OCI-LY7 (cell line): ENCODE results near the gene NXPH3. TPM values are rescaled to one million over a fixed set of nuclear protein-coding genes. Genes with fewer than 3 reads are reported as not detected.

Experiments
- BruUV-seq: library from RNA; stranded (reverse); fragments of 400-500 nt; replicated peaks from 2 replicates; lab custom pipeline; 2021; lab: Mats Ljungman, UMichigan
- CTCF ChIA-PET: fragments of 300-600 bp; sonication (Branson Sonifier 250); formaldehyde crosslinking; loops from one replicate; lab custom pipeline; 2022; ENCODE audit warnings: antibody characterized with exemption; ENCODE audit not compliant: unreplicated experiment; lab: Charles Lee
- POLR2A ChIA-PET: fragments of 300-600 bp; sonication (Branson Sonifier 250); formaldehyde crosslinking; loops from one replicate; lab custom pipeline; 2022; ENCODE audit warnings: antibody characterized with exemption; lab: Charles Lee
- DNase-seq: peaks from one replicate; pipeline ENCODE4 v3.0.0-alpha.2; 2015; ENCODE audit warnings: low spot score
- H2AFZ ChIP-seq: fragments of 200-600 bp; sonication (generic), shearing (Covaris generic); 2 replicates; pipeline ENCODE4 v1.6.1; 2014; ENCODE audit warnings: mild to moderate bottlenecking, antibody characterized with exemption, low read length, moderate library complexity
- H3K27ac ChIP-seq: fragments of 200-600 bp; sonication (generic); 2 replicates; pipeline ENCODE4 v1.5.1; 2014; ENCODE audit warnings: mixed run types, low read depth, mild to moderate bottlenecking, moderate library complexity, low read length, inconsistent platforms; ENCODE audit not compliant: poor library complexity, severe bottlenecking
- H3K36me3 ChIP-seq: fragments of 200-600 bp; sonication (generic); 2 replicates; pipeline ENCODE4 v1.6.1; 2014; ENCODE audit warnings: mild to moderate bottlenecking, antibody characterized with exemption, low read length, moderate library complexity, mixed read lengths; ENCODE audit not compliant: insufficient read depth
- H3K4me1 ChIP-seq: fragments of 200-600 bp; sonication (generic); 2 replicates; pipeline ENCODE4 v1.5.1; 2014; ENCODE audit warnings: mild to moderate bottlenecking, low read length; ENCODE audit not compliant: insufficient read depth, poor library complexity, severe bottlenecking
- H3K4me2 ChIP-seq: fragments of 200-600 bp; sonication (generic); 2 replicates; pipeline ENCODE4 v1.6.1; 2014; ENCODE audit warnings: mild to moderate bottlenecking, low read length
- H3K4me3 ChIP-seq: fragments of 200-600 bp; sonication (generic); 2 replicates; pipeline ENCODE4 v1.5.1; 2014; ENCODE audit warnings: mild to moderate bottlenecking, low read depth, low read length; ENCODE audit not compliant: poor library complexity, severe bottlenecking
- H3K79me2 ChIP-seq: fragments of 200-600 bp; sonication (generic); 2 replicates; pipeline ENCODE4 v1.6.1; 2016; ENCODE audit warnings: low read depth, mild to moderate bottlenecking, low read length, moderate library complexity, mixed read lengths; ENCODE audit not compliant: insufficient read depth
- H3K9me2 ChIP-seq: fragments of 200-600 bp; sonication (generic); 2 replicates; pipeline ENCODE4 v1.6.1; 2016; ENCODE audit warnings: mild to moderate bottlenecking, low read length, mixed read lengths; ENCODE audit not compliant: insufficient read depth
- H3K9me3 ChIP-seq: fragments of 200-600 bp; sonication (generic); 2 replicates; pipeline ENCODE4 v1.6.1; 2014; ENCODE audit warnings: mild to moderate bottlenecking, mixed run types, low read length, mixed read lengths
- H4K20me1 ChIP-seq: fragments of 200-600 bp; sonication (generic); 2 replicates; pipeline ENCODE4 v1.6.1; 2014; ENCODE audit warnings: mild to moderate bottlenecking, antibody characterized with exemption, low read length, moderate library complexity, mixed read lengths; ENCODE audit not compliant: insufficient read depth
- EZH2phosphoT487 ChIP-seq: fragments of 200-600 bp; sonication (generic); IDR thresholded peaks from 2 replicates; pipeline ENCODE4 v1.6.1; 2018; ENCODE audit warnings: low read depth, borderline replicate concordance, mild to moderate bottlenecking, mixed run types, antibody characterized with exemption, low read length, moderate library complexity, mixed read lengths
- intact Hi-C: fragments of 100-400 bp; cut with micrococcal nuclease; formaldehyde crosslinking; loops from one replicate; pipeline ENCODE4 v1.10.0; 2022; ENCODE audit not compliant: unreplicated experiment
- total RNA-seq, 2 experiments: library from RNA; depleted of rRNA in 1 of 2; stranded (reverse); fragments of >200 nt in 1 of 2; shearing (Covaris generic) in 1 of 2; gene quantifications; 2 replicates each; pipeline ENCODE4 v1.2.3, GENCODE V29; 2014 to 2022
- TF ChIP-seq, protein P1 (sequence below): fragments of 200-600 bp; sonication (generic); conservative IDR thresholded peaks from 2 replicates; pipeline ENCODE4 v1.5.1; 2014; ENCODE audit warnings: mild to moderate bottlenecking, antibody characterized with exemption, low read length, moderate library complexity, mixed read lengths

The NXPH3 gene
- total RNA-seq, 2 experiments from 2014 or later: not detected

DNA sequence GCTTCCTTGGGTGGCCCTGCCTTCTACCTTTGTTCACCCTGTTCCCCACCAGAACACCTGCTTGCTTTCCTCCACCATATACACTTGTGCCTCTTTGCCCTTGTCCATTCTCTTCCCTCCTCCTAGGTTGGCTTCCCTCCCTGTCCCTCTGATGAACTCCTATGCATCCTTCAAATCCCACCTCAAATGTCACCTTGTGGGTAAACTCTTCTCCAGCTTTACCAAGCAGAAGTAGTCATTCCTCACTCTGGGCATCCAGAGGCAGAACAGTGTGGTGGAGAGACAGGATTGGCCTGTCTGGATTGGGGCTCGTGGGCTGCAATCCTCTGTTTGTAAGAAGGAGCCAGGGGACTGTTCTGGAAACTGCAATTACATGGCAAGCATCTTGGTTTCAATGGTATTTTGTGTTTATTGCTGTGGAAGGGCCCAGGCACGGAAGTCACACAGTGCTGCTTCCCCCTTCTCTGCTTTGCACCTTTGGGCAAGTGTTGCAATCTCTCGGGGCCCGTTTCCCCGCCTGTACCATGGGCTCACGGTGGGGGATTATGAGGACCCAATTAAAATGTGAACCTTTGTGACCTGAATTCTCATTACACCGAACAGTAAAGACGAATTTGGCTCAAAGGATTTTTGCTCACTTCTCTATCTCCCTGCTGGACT, 21.9 kb upstream of the NXPH3 start:
- Histone ChIP-seq H3K27ac (no peak overlapping the region), H3K9me3 (no peaks in the 10 kb centered on the region), H3K4me1 (peaks cover 3% of the 10 kb centered on the region), H3K4me2 (no peak overlapping the region), H3K36me3 (no peaks in the 10 kb centered on the region), H3K9me2 (no peaks in the 10 kb centered on the region), H4K20me1 (no peaks in the 10 kb centered on the region), H3K79me2 (no peaks in the 10 kb centered on the region), H2AFZ (no peak overlapping the region), H3K4me3 (no peak overlapping the region)
- TF ChIP-seq, protein P1, sequence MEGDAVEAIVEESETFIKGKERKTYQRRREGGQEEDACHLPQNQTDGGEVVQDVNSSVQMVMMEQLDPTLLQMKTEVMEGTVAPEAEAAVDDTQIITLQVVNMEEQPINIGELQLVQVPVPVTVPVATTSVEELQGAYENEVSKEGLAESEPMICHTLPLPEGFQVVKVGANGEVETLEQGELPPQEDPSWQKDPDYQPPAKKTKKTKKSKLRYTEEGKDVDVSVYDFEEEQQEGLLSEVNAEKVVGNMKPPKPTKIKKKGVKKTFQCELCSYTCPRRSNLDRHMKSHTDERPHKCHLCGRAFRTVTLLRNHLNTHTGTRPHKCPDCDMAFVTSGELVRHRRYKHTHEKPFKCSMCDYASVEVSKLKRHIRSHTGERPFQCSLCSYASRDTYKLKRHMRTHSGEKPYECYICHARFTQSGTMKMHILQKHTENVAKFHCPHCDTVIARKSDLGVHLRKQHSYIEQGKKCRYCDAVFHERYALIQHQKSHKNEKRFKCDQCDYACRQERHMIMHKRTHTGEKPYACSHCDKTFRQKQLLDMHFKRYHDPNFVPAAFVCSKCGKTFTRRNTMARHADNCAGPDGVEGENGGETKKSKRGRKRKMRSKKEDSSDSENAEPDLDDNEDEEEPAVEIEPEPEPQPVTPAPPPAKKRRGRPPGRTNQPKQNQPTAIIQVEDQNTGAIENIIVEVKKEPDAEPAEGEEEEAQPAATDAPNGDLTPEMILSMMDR: no peak
- TF ChIP-seq EZH2phosphoT487: no peak
- DNase-seq: no peak
- intact Hi-C loops: no loop called here
- ChIA-PET POLR2A (interaction anchor here (0.5 to 0.6 kb wide), 2 partner anchors 45 to 250 kb away, joined by 3 read pairs; no protein-coding TSS in a partner anchor), CTCF (no interaction called here)
- BruUV-seq: no TSS peak

DNA sequence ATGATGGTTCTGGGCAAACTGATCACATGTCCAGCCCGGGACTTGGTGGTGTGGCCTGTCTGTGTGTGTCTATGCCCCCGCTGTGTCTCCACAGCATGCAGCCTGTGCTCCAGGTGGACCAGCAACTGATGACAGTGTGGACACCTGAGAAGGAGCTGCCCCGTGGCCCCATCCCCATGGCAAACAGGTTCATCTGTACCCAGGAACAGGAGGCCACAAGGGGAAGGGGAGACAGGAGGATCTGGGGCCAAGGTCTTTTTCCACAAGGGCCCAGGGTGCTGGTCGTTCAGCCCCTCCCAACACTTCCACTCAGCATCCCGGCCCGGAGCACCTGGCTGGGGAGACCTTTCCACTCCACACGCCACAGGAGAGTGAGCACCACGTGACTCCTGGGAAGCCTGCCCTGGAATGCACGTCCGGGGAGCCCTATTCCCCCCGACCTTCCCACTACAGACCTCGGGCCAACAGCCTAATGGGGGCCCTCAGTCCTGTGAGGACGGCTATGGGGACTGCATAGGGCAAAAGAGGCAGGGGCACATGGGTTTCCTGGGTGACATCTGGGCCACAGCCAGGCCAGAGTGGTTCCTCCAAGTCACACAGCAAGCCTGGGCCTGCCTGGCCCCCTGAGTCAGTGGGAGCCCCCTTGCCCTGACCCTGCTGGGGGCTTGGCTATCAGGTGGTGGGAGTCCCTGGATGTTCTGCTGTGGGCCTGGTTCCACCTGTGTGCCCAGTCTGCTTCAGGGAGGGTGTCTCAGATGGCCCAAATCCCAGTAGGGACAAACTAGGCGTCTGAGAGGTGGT, 20.8 kb upstream of the NXPH3 start:
- no peaks in the 10 kb centered on the region for H3K36me3 ChIP-seq
- TF ChIP-seq, protein P1: no peak
- TF ChIP-seq EZH2phosphoT487: no peak
- no peak overlapping the region for H3K27ac ChIP-seq
- H3K4me3 ChIP-seq: no peak overlapping the region
- no peak for DNase-seq
- ChIA-PET CTCF (interaction anchor here (1.6 to 2.1 kb wide), 2 partner anchors 119 to 146 kb away, joined by 4 to 13 read pairs; no protein-coding TSS in a partner anchor), POLR2A (no interaction called here)
- intact Hi-C loops: no loop called here
- no peaks in the 10 kb centered on the region for H3K9me2 ChIP-seq
- BruUV-seq: no TSS peak
- H3K9me3 ChIP-seq: no peaks in the 10 kb centered on the region
- no peaks in the 10 kb centered on the region for H4K20me1 ChIP-seq
- no peak overlapping the region for H3K4me2 ChIP-seq
- H3K4me1 ChIP-seq: peaks cover 3% of the 10 kb centered on the region
- H3K79me2 ChIP-seq: no peaks in the 10 kb centered on the region
- H2AFZ ChIP-seq: no peak overlapping the region
